Measurements from ENCODE around the gene SMAD3.

DNA sequence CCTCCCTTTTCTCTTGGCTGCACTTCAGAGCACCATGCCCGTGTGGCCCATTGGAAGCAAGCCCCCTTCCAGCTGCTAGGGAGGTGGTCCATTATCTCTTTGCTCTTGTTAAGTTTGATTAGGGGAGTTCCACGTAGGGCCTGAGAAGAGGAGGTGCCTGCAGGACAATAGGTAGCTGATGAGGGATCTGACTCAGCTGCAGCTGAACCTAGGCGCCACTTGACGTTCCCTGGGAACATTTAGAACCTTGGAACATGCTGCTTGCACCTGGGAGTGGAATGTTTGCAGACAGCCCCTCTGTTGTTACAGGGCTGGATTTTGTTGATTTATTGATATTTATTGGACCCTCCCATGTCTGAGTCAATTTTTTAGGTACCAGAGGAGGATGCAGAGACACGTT, 4.7 kb downstream of the SMAD3 start:
- TF ChIP-seq POLR2A (IDR thresholded peaks at IDR 0.05; ENCODE audit: borderline replicate concordance, extremely low read depth, insufficient read depth, insufficient read length) (no peak), CEBPB (IDR thresholded peaks at IDR 0.05; ENCODE audit: low read depth) (no peak), YY1 (IDR thresholded peaks at IDR 0.05; ENCODE audit: extremely low read depth, insufficient replicate concordance, low read depth, low read length) (no peak), ELF1 (IDR thresholded peaks at IDR 0.05; ENCODE audit: borderline replicate concordance, low read depth) (no peak), JUND (IDR thresholded peaks at IDR 0.05) (no peak), SRF (IDR thresholded peaks at IDR 0.05; ENCODE audit: low read depth) (no peak), CBX3 (IDR thresholded peaks at IDR 0.05; ENCODE audit: low read depth) (no peak), SP1 (IDR thresholded peaks at IDR 0.05; ENCODE audit: low read depth) (no peak)
- TF ChIP-seq, protein P1, sequence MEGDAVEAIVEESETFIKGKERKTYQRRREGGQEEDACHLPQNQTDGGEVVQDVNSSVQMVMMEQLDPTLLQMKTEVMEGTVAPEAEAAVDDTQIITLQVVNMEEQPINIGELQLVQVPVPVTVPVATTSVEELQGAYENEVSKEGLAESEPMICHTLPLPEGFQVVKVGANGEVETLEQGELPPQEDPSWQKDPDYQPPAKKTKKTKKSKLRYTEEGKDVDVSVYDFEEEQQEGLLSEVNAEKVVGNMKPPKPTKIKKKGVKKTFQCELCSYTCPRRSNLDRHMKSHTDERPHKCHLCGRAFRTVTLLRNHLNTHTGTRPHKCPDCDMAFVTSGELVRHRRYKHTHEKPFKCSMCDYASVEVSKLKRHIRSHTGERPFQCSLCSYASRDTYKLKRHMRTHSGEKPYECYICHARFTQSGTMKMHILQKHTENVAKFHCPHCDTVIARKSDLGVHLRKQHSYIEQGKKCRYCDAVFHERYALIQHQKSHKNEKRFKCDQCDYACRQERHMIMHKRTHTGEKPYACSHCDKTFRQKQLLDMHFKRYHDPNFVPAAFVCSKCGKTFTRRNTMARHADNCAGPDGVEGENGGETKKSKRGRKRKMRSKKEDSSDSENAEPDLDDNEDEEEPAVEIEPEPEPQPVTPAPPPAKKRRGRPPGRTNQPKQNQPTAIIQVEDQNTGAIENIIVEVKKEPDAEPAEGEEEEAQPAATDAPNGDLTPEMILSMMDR (IDR thresholded peaks at IDR 0.05 in 2 of 3, conservative IDR thresholded peaks at IDR 0.05 in 1 of 3; ENCODE audit: borderline replicate concordance in 1 of 3, insufficient read depth in 1 of 3, low read depth in 2 of 3, low read length in 2 of 3), result no peak
- TF ChIP-seq, protein P2, sequence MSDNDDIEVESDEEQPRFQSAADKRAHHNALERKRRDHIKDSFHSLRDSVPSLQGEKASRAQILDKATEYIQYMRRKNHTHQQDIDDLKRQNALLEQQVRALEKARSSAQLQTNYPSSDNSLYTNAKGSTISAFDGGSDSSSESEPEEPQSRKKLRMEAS (IDR thresholded peaks at IDR 0.05), result no peak
